ENCODE results near the gene TAGAP.
"Not testable (repeated sequence)": the region's sequence is repeated elsewhere in the genome, so short reads cannot be mapped to it uniquely, and the experiment has no call there.

TAGAP gene

GRCh38 chr6:159017757-159018559 lies 26.8 kb downstream of the TAGAP start:
- no peak overlapping the region for H3K27ac ChIP-seq
- DNase-seq (ENCODE audit: low read depth, low spot score) = no peak

- DNase-seq (ENCODE audit: low read depth, low spot score) = no peak
- H3K27ac ChIP-seq = no peak overlapping the region
Observed at GRCh38 chr6:159014406-159014805, 30.4 kb downstream of the TAGAP start.

GRCh38 chr6:159013229-159013628 lies 31.6 kb downstream of the TAGAP start:
- no peak for DNase-seq (ENCODE audit: low read depth, low spot score)
- H3K27ac ChIP-seq = no peak overlapping the region

GRCh38 chr6:159012201-159012600 lies 32.6 kb downstream of the TAGAP start:
- no peak overlapping the region for H3K27ac ChIP-seq
- no peak for DNase-seq (ENCODE audit: low read depth, low spot score)

GRCh38 chr6:159010037-159010612 lies 34.7 kb downstream of the TAGAP start:
- H3K27ac ChIP-seq; DNase-seq (ENCODE audit: low read depth, low spot score): not testable (repeated sequence)

- DNase-seq (ENCODE audit: low read depth, low spot score) = no peak
- H3K27ac ChIP-seq = no peak overlapping the region
Observed at GRCh38 chr6:159008656-159009288, 36.0 kb downstream of the TAGAP start.

GRCh38 chr6:159007510-159007909 lies 37.3 kb downstream of the TAGAP start:
- DNase-seq (ENCODE audit: low read depth, low spot score) = no peak
- no peak overlapping the region for H3K27ac ChIP-seq

- H3K27ac ChIP-seq = no peak overlapping the region
- no peak for DNase-seq (ENCODE audit: low read depth, low spot score)
Observed at GRCh38 chr6:159005436-159005835, 39.4 kb downstream of the TAGAP start.

- no peak for DNase-seq (ENCODE audit: low read depth, low spot score)
- no peak overlapping the region for H3K27ac ChIP-seq
Observed at GRCh38 chr6:159004592-159004991, 40.2 kb downstream of the TAGAP start.

- no peak for DNase-seq (ENCODE audit: low read depth, low spot score)
- H3K27ac ChIP-seq = peak overlapping the region; percentile 57
Observed at GRCh38 chr6:159002432-159003155, 42.2 kb downstream of the TAGAP start.

- peak; percentile 85 for DNase-seq (ENCODE audit: low read depth, low spot score)
- peak within 1 kb of the TSS; percentile 93 for H3K27ac ChIP-seq
Observed at GRCh38 chr6:158999666-159000403, 45.0 kb downstream of the TAGAP start, which contains the start of gene RSPH3. RSPH3 (minus strand) TSS chr6:159000202; CDS start chr6:158999550, 652 bp downstream.

GRCh38 chr6:158999154-158999665 lies 45.6 kb downstream of the TAGAP start:
- no peak for DNase-seq (ENCODE audit: low read depth, low spot score)
- H3K27ac ChIP-seq = peak overlapping the region; percentile 93

GRCh38 chr6:158996856-158997255 lies 47.9 kb downstream of the TAGAP start:
- DNase-seq (ENCODE audit: low read depth, low spot score) = no peak
- no peak overlapping the region for H3K27ac ChIP-seq

- no peak for DNase-seq (ENCODE audit: low read depth, low spot score)
- H3K27ac ChIP-seq = no peak overlapping the region
Observed at GRCh38 chr6:158993639-158994038, 51.2 kb downstream of the TAGAP start.

GRCh38 chr6:158991017-158991723 lies 53.6 kb downstream of the TAGAP start:
- H3K27ac ChIP-seq = peak overlapping the region; percentile 70
- no peak for DNase-seq (ENCODE audit: low read depth, low spot score)

GRCh38 chr6:158989711-158990110 lies 55.1 kb downstream of the TAGAP start:
- not testable (repeated sequence) for DNase-seq (ENCODE audit: low read depth, low spot score); H3K27ac ChIP-seq

GRCh38 chr6:158988477-158988876 lies 56.3 kb downstream of the TAGAP start:
- no peak overlapping the region for H3K27ac ChIP-seq
- DNase-seq (ENCODE audit: low read depth, low spot score) = no peak

GRCh38 chr6:158987657-158988056 lies 57.1 kb downstream of the TAGAP start:
- no peak overlapping the region for H3K27ac ChIP-seq
- DNase-seq (ENCODE audit: low read depth, low spot score) = no peak

Data from epithelial cell of prostate (primary cell).